H1 (cell line): Measurements from ENCODE around the gene ALG6. TPM values are rescaled to one million over a fixed set of nuclear protein-coding genes. Genes with fewer than 3 reads are reported as not detected.

Experiments
- CTCF ChIA-PET: fragments of 300-600 bp; sonication (Branson Sonifier 250); formaldehyde crosslinking; loops from one replicate; lab custom pipeline; 2021; ENCODE audit not compliant: partially characterized antibody; lab: Charles Lee
- POLR2A ChIA-PET: fragments of 300-600 bp; sonication (Branson Sonifier 250); formaldehyde crosslinking; loops from one replicate; lab custom pipeline; 2021; ENCODE audit warnings: inconsistent platforms; ENCODE audit not compliant: partially characterized antibody; lab: Charles Lee
- DNase-seq, 2 experiments: peaks; one replicate each; pipeline versions ENCODE4 v3.0.0 to v3.0.0-alpha.2; 2010 to 2022; ENCODE audit warnings: low spot score in 2 of 2, low read depth in 1 of 2, mixed read lengths in 1 of 2
- FAIRE-seq: peaks from 2 replicates; lab custom pipeline; 2011; peaks lifted over from hg19 to GRCh38; lab: Jason Lieb, UNC
- H2AFZ ChIP-seq: 2 replicates; pipeline ENCODE4 v1.8.1; 2012; ENCODE audit warnings: low read length, inconsistent platforms
- H2AK5ac ChIP-seq: 2 replicates; pipeline ENCODE4 v1.6.1; 2013; ENCODE audit warnings: low read depth, low read length
- H2BK120ac ChIP-seq: replicated peaks from 2 replicates; pipeline ENCODE3; 2013; ENCODE audit warnings: low read depth, low read length, inconsistent platforms
- H2BK12ac ChIP-seq: 2 replicates; pipeline ENCODE4 v1.6.1; 2013; ENCODE audit warnings: low read depth, low read length
- H2BK15ac ChIP-seq: 2 replicates; pipeline ENCODE4 v1.6.1; 2013; ENCODE audit warnings: low read length
- H2BK20ac ChIP-seq: 2 replicates; pipeline ENCODE4 v1.6.1; 2013; ENCODE audit warnings: low read length
- H2BK5ac ChIP-seq: 2 replicates; pipeline ENCODE4 v1.6.1; 2013; ENCODE audit warnings: low read depth, low read length
- H3K14ac ChIP-seq: 2 replicates; pipeline ENCODE4 v1.6.1; 2013; ENCODE audit warnings: inconsistent platforms; ENCODE audit not compliant: insufficient read length
- H3K18ac ChIP-seq: 2 replicates; pipeline ENCODE4 v1.6.1; 2013; ENCODE audit warnings: low read length; ENCODE audit errors: extremely low read depth
- H3K23ac ChIP-seq: 2 replicates; pipeline ENCODE4 v1.6.1; 2013; ENCODE audit warnings: inconsistent platforms; ENCODE audit not compliant: insufficient read length
- H3K23me2 ChIP-seq: 2 replicates; pipeline ENCODE4 v1.6.1; 2013; ENCODE audit warnings: low read depth, low read length
- H3K27ac ChIP-seq: 2 replicates; pipeline ENCODE4 v1.6.1; 2011; ENCODE audit warnings: low read depth, low read length, inconsistent platforms
- H3K27me3 ChIP-seq, 4 experiments: replicated peaks in 1 of 4; 1 replicate in 1 of 4; 2 replicates in 3 of 4; pipeline versions ENCODE4 v1.6.1 to v1.8.1; 2011 to 2013; ENCODE audit warnings: low read length in 3 of 4, mild to moderate bottlenecking in 3 of 4, inconsistent platforms in 2 of 4, mixed read lengths in 2 of 4, moderate library complexity in 1 of 4; ENCODE audit not compliant: control insufficient read depth in 3 of 4, insufficient read depth in 3 of 4; ENCODE audit errors: extremely low read depth in 1 of 4
- H3K36me3 ChIP-seq, 4 experiments: 2 replicates each; pipeline versions ENCODE4 v1.6.1 to v1.8.1; 2011 to 2013; ENCODE audit warnings: mild to moderate bottlenecking in 4 of 4, low read length in 3 of 4, moderate library complexity in 2 of 4, control low read depth in 1 of 4, inconsistent platforms in 1 of 4; ENCODE audit not compliant: insufficient read depth in 4 of 4, control insufficient read depth in 2 of 4
- H3K4ac ChIP-seq: replicated peaks from 2 replicates; pipeline ENCODE3; 2013; ENCODE audit warnings: low read length, low read depth, mixed read lengths, inconsistent platforms; ENCODE audit not compliant: insufficient read length
- H3K4me1 ChIP-seq, 4 experiments: replicated peaks in 1 of 4; 1 replicate in 1 of 4; 2 replicates in 3 of 4; pipeline versions ENCODE4 v1.6.1 to v1.8.1; 2011 to 2013; ENCODE audit warnings: low read length in 3 of 4, inconsistent platforms in 2 of 4, mixed read lengths in 1 of 4; ENCODE audit not compliant: insufficient read depth in 4 of 4, control insufficient read depth in 3 of 4
- H3K4me2 ChIP-seq, 2 experiments: 2 replicates each; pipeline versions ENCODE4 v1.6.1 to v1.8.1; 2011 to 2013; ENCODE audit warnings: low read depth in 2 of 2, low read length in 2 of 2, control low read depth in 1 of 2, inconsistent platforms in 1 of 2, mild to moderate bottlenecking in 1 of 2; ENCODE audit not compliant: insufficient read depth in 1 of 2
- H3K4me3 ChIP-seq, 4 experiments: fragments of 200-600, 300-600 bp in 1 of 4; sonication (generic), shearing (Covaris generic), sonication (Bioruptor Twin) in 1 of 4; 2 replicates each; pipeline versions ENCODE4 v1.5.1 to v1.8.1; 2011 to 2016; ENCODE audit warnings: low read length in 4 of 4, low read depth in 3 of 4, control low read depth in 2 of 4, inconsistent platforms in 2 of 4, mild to moderate bottlenecking in 2 of 4, mixed read lengths in 1 of 4, moderate library complexity in 1 of 4; ENCODE audit not compliant: insufficient read depth in 2 of 4; ENCODE audit errors: extremely low read depth in 1 of 4
- H3K56ac ChIP-seq: replicated peaks from 2 replicates; pipeline ENCODE3; 2013; ENCODE audit warnings: low read depth, mild to moderate bottlenecking, mixed read lengths, low read length, inconsistent platforms; ENCODE audit not compliant: insufficient read length
- H3K79me1 ChIP-seq: 2 replicates; pipeline ENCODE4 v1.6.1; 2013; ENCODE audit warnings: low read depth, low read length, control low read depth
- H3K79me2 ChIP-seq, 2 experiments: 2 replicates each; pipeline versions ENCODE4 v1.6.1 to v1.8.1; 2012 to 2013; ENCODE audit warnings: low read length in 2 of 2, mild to moderate bottlenecking in 2 of 2, inconsistent platforms in 1 of 2; ENCODE audit not compliant: insufficient read depth in 2 of 2, control insufficient read depth in 1 of 2
- H3K9ac ChIP-seq, 4 experiments: replicated peaks in 1 of 4; 1 replicate in 1 of 4; 2 replicates in 3 of 4; pipeline versions ENCODE4 v1.6.1 to v1.8.1; 2011 to 2013; ENCODE audit warnings: low read depth in 3 of 4, low read length in 3 of 4, control low read depth in 2 of 4, mild to moderate bottlenecking in 2 of 4, moderate library complexity in 2 of 4, inconsistent platforms in 1 of 4; ENCODE audit errors: extremely low read depth in 1 of 4
- H3K9me3 ChIP-seq, 2 experiments: 2 replicates each; pipeline versions ENCODE4 v1.6.1 to v1.8.1; 2012 to 2013; ENCODE audit warnings: mild to moderate bottlenecking in 2 of 2, moderate library complexity in 2 of 2, control low read depth in 1 of 2, inconsistent platforms in 1 of 2, low read depth in 1 of 2, low read length in 1 of 2, mixed read lengths in 1 of 2; ENCODE audit not compliant: insufficient read depth in 2 of 2
- H4K20me1 ChIP-seq, 2 experiments: replicated peaks in 1 of 2; 2 replicates each; pipeline versions ENCODE3 to v1.8.1; 2011 to 2013; ENCODE audit warnings: inconsistent platforms in 2 of 2, low read length in 2 of 2, mild to moderate bottlenecking in 1 of 2; ENCODE audit not compliant: insufficient read depth in 2 of 2, control insufficient read depth in 1 of 2
- H4K5ac ChIP-seq: 2 replicates; pipeline ENCODE4 v1.6.1; 2013; ENCODE audit warnings: low read length, low read depth, mixed read lengths, inconsistent platforms; ENCODE audit not compliant: insufficient read length
- H4K8ac ChIP-seq: 2 replicates; pipeline ENCODE4 v1.8.0; 2013; ENCODE audit warnings: mild to moderate bottlenecking, moderate library complexity, low read length, inconsistent platforms; ENCODE audit not compliant: insufficient read depth; ENCODE audit errors: extremely low read depth
- H4K91ac ChIP-seq: replicated peaks from 2 replicates; pipeline ENCODE3; 2013; ENCODE audit warnings: low read length, mixed read lengths, inconsistent platforms; ENCODE audit not compliant: insufficient read length
- BRCA1 ChIP-seq: IDR thresholded peaks from 2 replicates; pipeline ENCODE4 v1.6.1; 2012; ENCODE audit warnings: low read depth, low read length, improper control_type of control experiment
- CBX5 ChIP-seq: fragments of 300-800, 300-1000 bp; sonication (generic); IDR thresholded peaks from 2 replicates; pipeline ENCODE4 v1.7.1; 2016; ENCODE audit warnings: antibody characterized with exemption, low read length, low read depth
- CEBPB ChIP-seq: IDR thresholded peaks from 2 replicates; pipeline ENCODE4 v1.6.1; 2012; ENCODE audit warnings: low read depth, low read length
- GABPA ChIP-seq: IDR thresholded peaks from 2 replicates; pipeline ENCODE4 v1.6.1; 2011; ENCODE audit warnings: mild to moderate bottlenecking, low read length, moderate library complexity, borderline replicate concordance; ENCODE audit not compliant: insufficient read depth
- RAD21 ChIP-seq, 2 experiments: IDR thresholded peaks in 1 of 2; conservative IDR thresholded peaks in 1 of 2; 2 replicates each; pipeline ENCODE4 v1.6.1; 2011; ENCODE audit warnings: low read depth in 2 of 2, low read length in 2 of 2, improper control_type of control experiment in 1 of 2, inconsistent platforms in 1 of 2, mild to moderate bottlenecking in 1 of 2, moderate library complexity in 1 of 2
- RBBP5 ChIP-seq: IDR thresholded peaks from 2 replicates; pipeline ENCODE4 v1.7.1; 2012; ENCODE audit warnings: low read depth, mild to moderate bottlenecking, inconsistent platforms, low read length, moderate library complexity, borderline replicate concordance
- RNF2 ChIP-seq: fragments of 200-900, 300-1000 bp; sonication (generic); IDR thresholded peaks from 2 replicates; pipeline ENCODE4 v1.7.1; 2016; ENCODE audit warnings: borderline replicate concordance, low read depth, mild to moderate bottlenecking, antibody characterized with exemption, low read length; ENCODE audit not compliant: poor library complexity, severe bottlenecking; ENCODE audit errors: missing control alignments
- SIN3A ChIP-seq, 2 experiments: IDR thresholded peaks in 1 of 2; conservative IDR thresholded peaks in 1 of 2; 2 replicates each; pipeline ENCODE4 v1.6.1; 2011 to 2012; ENCODE audit warnings: low read length in 2 of 2, improper control_type of control experiment in 1 of 2, low read depth in 1 of 2, mild to moderate bottlenecking in 1 of 2
- SP4 ChIP-seq: IDR thresholded peaks from 2 replicates; pipeline ENCODE4 v1.6.1; 2012; ENCODE audit warnings: low read length, inconsistent platforms
- WGBS, 2 experiments: shearing (Covaris generic) in 1 of 2; methylation state at CpG; one replicate each; pipeline versions ENCODE4 v1.1.6 to v1.1.7; 2013 to 2015; ENCODE audit warnings: low lambda C conversion rate in 2 of 2, mixed read lengths in 2 of 2, inconsistent platforms in 1 of 2, low coverage in 1 of 2, missing lambda C conversion rate in 1 of 2; ENCODE audit not compliant: insufficient replicate concordance in 2 of 2, insufficient coverage in 1 of 2, insufficient read length in 1 of 2; ENCODE audit errors: extremely low coverage in 1 of 2, missing lambda C conversion rate in 1 of 2; 5-methylcytosine and 5-hydroxymethylcytosine counted together
- polyA plus RNA-seq, 7 experiments: library from polyadenylated mRNA; depleted of rRNA in 3 of 7; stranded (reverse) in 5 of 7; unstranded in 2 of 7; fragments of >200 nt in 5 of 7; fragments of 200-250 nt in 2 of 7; gene quantifications; 1 replicate in 5 of 7; 2 replicates in 1 of 7; 4 replicates in 1 of 7; pipeline versions ENCODE4 v1.2.1 to v1.2.3, GENCODE V29; 2011 to 2013; ENCODE audit warnings: missing spikeins in 2 of 7, mixed read lengths in 2 of 7
- total RNA-seq: library from RNA; stranded (reverse); fragmentation: NEBNext Ultra II Directional; extraction: Animal tissue kit (Norgen Biotek cat#: 25700); gene quantifications from 2 replicates; pipeline ENCODE4 v1.2.1, GENCODE V29; 2021

Gene ALG6
- total and polyA plus RNA-seq, 2 of the 8 experiments (the other 6 are each of a cell fraction or from before 2014, with no cell fraction given) = 17.8 to 26.8 TPM

DNA sequence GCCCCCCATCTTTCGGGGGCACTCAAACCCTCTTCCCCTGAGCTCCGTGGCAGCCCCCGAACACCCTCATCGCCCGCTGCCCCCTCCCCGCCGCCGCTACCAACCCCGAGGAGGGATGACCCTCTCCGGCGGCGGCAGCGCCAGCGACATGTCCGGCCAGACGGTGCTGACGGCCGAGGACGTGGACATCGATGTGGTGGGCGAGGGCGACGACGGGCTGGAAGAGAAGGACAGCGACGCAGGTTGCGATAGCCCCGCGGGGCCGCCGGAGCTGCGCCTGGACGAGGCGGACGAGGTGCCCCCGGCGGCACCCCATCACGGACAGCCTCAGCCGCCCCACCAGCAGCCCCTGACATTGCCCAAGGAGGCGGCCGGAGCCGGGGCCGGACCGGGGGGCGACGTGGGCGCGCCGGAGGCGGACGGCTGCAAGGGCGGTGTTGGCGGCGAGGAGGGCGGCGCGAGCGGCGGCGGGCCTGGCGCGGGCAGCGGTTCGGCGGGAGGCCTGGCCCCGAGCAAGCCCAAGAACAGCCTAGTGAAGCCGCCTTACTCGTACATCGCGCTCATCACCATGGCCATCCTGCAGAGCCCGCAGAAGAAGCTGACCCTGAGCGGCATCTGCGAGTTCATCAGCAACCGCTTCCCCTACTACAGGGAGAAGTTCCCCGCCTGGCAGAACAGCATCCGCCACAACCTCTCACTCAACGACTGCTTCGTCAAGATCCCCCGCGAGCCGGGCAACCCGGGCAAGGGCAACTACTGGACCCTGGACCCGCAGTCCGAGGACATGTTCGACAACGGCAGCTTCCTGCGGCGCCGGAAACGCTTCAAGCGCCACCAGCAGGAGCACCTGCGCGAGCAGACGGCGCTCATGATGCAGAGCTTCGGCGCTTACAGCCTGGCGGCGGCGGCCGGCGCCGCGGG, 44.2 kb upstream of the ALG6 start:
- peaks cover 0 to 2% of the 10 kb centered on the region in 2 experiments for H4K20me1 ChIP-seq
- no peaks in the 10 kb centered on the region for H3K36me3 ChIP-seq
- H4K8ac ChIP-seq = peak overlapping the region; percentile 73; the same call in 1 of the 2 replicates
- peaks cover 0 to 29% of the 10 kb centered on the region in 2 experiments; a peak in 3 of 4 replicates for H3K79me2 ChIP-seq
- H3K18ac ChIP-seq = peak overlapping the region; percentile 85
- H3K4me2 ChIP-seq = peak overlapping the region; percentile 86 to 94
- H2AFZ ChIP-seq = no peak overlapping the region
- peaks cover 43% of the 10 kb centered on the region for H3K23me2 ChIP-seq
- 2% methylated on average over 85 of the region's 104 CpGs; no CpG with 5 or more reads in 1 of the 2 experiments for WGBS, 2 experiments
- H3K79me1 ChIP-seq = no peaks in the 10 kb centered on the region
- peak overlapping the region; percentile 40; the same call in 1 of the 2 replicates for H2AK5ac ChIP-seq
- no peak overlapping the region for H2BK20ac ChIP-seq
- H2BK12ac ChIP-seq = peak overlapping the region; percentile 90; the same call in 1 of the 2 replicates
- no peak overlapping the region for H4K5ac ChIP-seq
- H3K9ac ChIP-seq = peak overlapping the region in 3 of 4 experiments; percentile 25 to 83 (median 41); a peak in 5 of 7 replicates
- H3K27me3 ChIP-seq = peaks cover 3 to 74% (median 41%) of the 10 kb centered on the region in 4 experiments; a peak in 6 of 7 replicates
- no peak overlapping the region for H2BK120ac ChIP-seq
- H3K4ac ChIP-seq = no peak overlapping the region
- H4K91ac ChIP-seq = peak overlapping the region; percentile 52
- H3K56ac ChIP-seq = no peak overlapping the region
- ChIA-PET CTCF (interaction anchor here (0.7 to 1.7 kb wide), 12 partner anchors 9 to 318 kb away, joined by 3 to 6 read pairs (median 3); partner anchors contain the start of genes ALG6 and PGM1), POLR2A (interaction anchor here (0.8 to 3.1 kb wide), 9 partner anchors 8 to 318 kb away, joined by 3 to 20 read pairs (median 3); no protein-coding TSS in a partner anchor)
- no peaks in the 10 kb centered on the region for H3K9me3 ChIP-seq
- DNase-seq = peak in 1 of 2 experiments; percentile 82
- FAIRE-seq = no peak
- H2BK5ac ChIP-seq = peak overlapping the region; percentile 66
- no peak overlapping the region for H2BK15ac ChIP-seq
- H3K4me1 ChIP-seq = peaks cover 8 to 21% (median 15%) of the 10 kb centered on the region in 4 experiments
- no peak overlapping the region for H3K23ac ChIP-seq
- no peak overlapping the region for H3K27ac ChIP-seq
- peak overlapping the region; percentile 57 to 80 (median 66) for H3K4me3 ChIP-seq
- no peak overlapping the region for H3K14ac ChIP-seq
- no peak for TF ChIP-seq BRCA1
- no peak for TF ChIP-seq SP4
- no peak for TF ChIP-seq RAD21 (IDR thresholded peaks at IDR 0.05 in 1 of 2, conservative IDR thresholded peaks at IDR 0.05 in 1 of 2; ENCODE audit: low read depth in 2 of 2, low read length in 2 of 2)
- TF ChIP-seq CBX5 = no peak
- 0 out of 4 replicates have a peak, but pooled peaks of 1 of the 2 experiments have one; percentile 5 for TF ChIP-seq SIN3A (conservative IDR thresholded peaks at IDR 0.05 in 1 of 2, IDR thresholded peaks at IDR 0.05 in 1 of 2; ENCODE audit: low read depth in 1 of 2, low read length in 2 of 2)
- peak; percentile 16; the same call in 1 of the 2 replicates for TF ChIP-seq RBBP5
- peak; percentile 42 for TF ChIP-seq RNF2
- TF ChIP-seq CEBPB = no peak
- no peak for TF ChIP-seq GABPA
